ENCODE data around the gene SDK1.

DNA sequence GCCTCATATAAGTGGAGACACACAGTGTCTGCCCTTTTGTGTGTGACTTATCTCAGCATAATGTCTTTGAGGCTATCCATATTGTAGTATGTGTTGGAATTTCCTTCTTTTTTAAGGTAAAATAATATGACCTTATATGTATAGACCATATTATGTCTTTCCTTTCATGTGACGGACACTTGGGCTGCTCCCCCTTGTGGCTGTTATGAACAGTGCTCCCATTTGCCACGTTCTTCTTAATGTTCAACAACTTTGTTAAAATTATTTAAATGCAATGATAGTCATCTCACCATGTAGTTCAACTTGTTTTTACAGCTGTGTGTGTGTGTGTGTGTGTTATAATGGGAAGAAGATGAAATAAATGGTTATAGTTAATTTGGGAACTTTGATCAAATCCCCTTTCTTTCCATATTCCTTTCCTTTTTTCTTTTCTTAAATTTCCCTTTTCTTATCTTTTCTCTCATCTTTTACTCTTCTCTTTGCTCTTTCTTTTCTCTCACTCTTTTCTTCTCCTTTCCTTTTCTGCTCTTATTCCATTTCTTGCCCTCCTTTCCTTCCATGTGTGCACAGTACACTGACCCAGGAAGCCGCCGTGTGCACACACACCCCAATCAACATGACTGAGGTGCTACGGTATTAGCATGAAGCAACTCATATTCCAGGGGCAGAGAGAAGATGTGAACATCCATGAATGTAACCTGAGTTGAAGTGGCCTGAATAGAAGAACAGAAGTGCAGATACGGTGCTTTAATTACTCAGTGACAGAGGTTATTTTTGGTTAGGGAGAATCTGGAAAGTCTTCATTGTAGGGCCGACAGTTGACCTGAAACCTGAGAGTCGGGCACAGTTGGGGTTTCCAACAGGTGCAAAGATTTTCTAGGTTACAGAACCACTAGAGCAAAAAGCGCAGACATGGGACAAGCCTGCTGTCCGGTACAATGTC lies 596.6 kb downstream of the SDK1 start:
- TF ChIP-seq POLR2A (IDR thresholded peaks at IDR 0.05; ENCODE audit: low read length) (no peak), GATA1 (IDR thresholded peaks at IDR 0.05; ENCODE audit: low read depth, low read length) (no peak)
